H1 (cell line): ENCODE results near the gene SASH3. TPM values are rescaled to one million over a fixed set of nuclear protein-coding genes. Genes with fewer than 3 reads are reported as not detected.

ENCODE experiments used
- CHD7 ChIP-seq: fragments of 300-600 bp; sonication (generic); IDR thresholded peaks from 2 replicates; pipeline ENCODE4 v1.7.1; 2012; ENCODE audit warnings: low read length, moderate library complexity, mild to moderate bottlenecking, inconsistent platforms; ENCODE audit not compliant: insufficient replicate concordance
- E2F6 ChIP-seq: IDR thresholded peaks from 2 replicates; pipeline ENCODE4 v1.6.1; 2012; ENCODE audit warnings: inconsistent platforms
- EP300 ChIP-seq, 2 experiments: IDR thresholded peaks; 1 replicate in 1 of 2; 2 replicates in 1 of 2; pipeline ENCODE4 v1.6.1; 2011 to 2012; ENCODE audit warnings: low read depth in 2 of 2, low read length in 2 of 2, mild to moderate bottlenecking in 2 of 2, borderline replicate concordance in 1 of 2, inconsistent platforms in 1 of 2, moderate library complexity in 1 of 2
- JUN ChIP-seq: IDR thresholded peaks from 2 replicates; pipeline ENCODE4 v1.6.1; 2011; ENCODE audit warnings: low read depth, mild to moderate bottlenecking, improper control_type of control experiment, low read length
- MAX ChIP-seq: IDR thresholded peaks from 2 replicates; pipeline ENCODE4 v1.6.1; 2012; ENCODE audit warnings: inconsistent platforms
- PHF8 ChIP-seq: fragments of 200-600 bp; sonication (generic); conservative IDR thresholded peaks from 2 replicates; pipeline ENCODE4 v1.7.1; 2012; ENCODE audit warnings: low read depth, mild to moderate bottlenecking, inconsistent platforms, low read length, moderate library complexity
- RNF2 ChIP-seq: fragments of 200-900, 300-1000 bp; sonication (generic); IDR thresholded peaks from 2 replicates; pipeline ENCODE4 v1.7.1; 2016; ENCODE audit warnings: borderline replicate concordance, low read depth, mild to moderate bottlenecking, antibody characterized with exemption, low read length; ENCODE audit not compliant: poor library complexity, severe bottlenecking; ENCODE audit errors: missing control alignments
- SIRT6 ChIP-seq: IDR thresholded peaks from one replicate; pipeline ENCODE4 v1.7.1; 2012; ENCODE audit warnings: low read length, inconsistent platforms
- YY1 ChIP-seq: IDR thresholded peaks from 2 replicates; pipeline ENCODE4 v1.6.1; 2011; ENCODE audit warnings: low read depth, mild to moderate bottlenecking, low read length
- polyA plus RNA-seq, 7 experiments: library from polyadenylated mRNA; depleted of rRNA in 3 of 7; stranded (reverse) in 5 of 7; unstranded in 2 of 7; fragments of >200 nt in 5 of 7; fragments of 200-250 nt in 2 of 7; gene quantifications; 1 replicate in 5 of 7; 2 replicates in 1 of 7; 4 replicates in 1 of 7; pipeline versions ENCODE4 v1.2.1 to v1.2.3, GENCODE V29; 2011 to 2013; ENCODE audit warnings: missing spikeins in 2 of 7, mixed read lengths in 2 of 7
- total RNA-seq: library from RNA; stranded (reverse); fragmentation: NEBNext Ultra II Directional; extraction: Animal tissue kit (Norgen Biotek cat#: 25700); gene quantifications from 2 replicates; pipeline ENCODE4 v1.2.1, GENCODE V29; 2021

The SASH3 gene
- total and polyA plus RNA-seq, 2 of the 8 experiments (the other 6 are each of a cell fraction or from before 2014, with no cell fraction given), result not detected

- TF ChIP-seq CHD7 (no peak), PHF8 (no peak), RNF2 (no peak), YY1 (no peak), SIRT6 (no peak), E2F6 (no peak), JUN (no peak), MAX (no peak), EP300 (IDR thresholded peaks at IDR 0.05; ENCODE audit: borderline replicate concordance in 1 of 2, low read depth in 2 of 2, low read length in 2 of 2) (no peak)
These were observed 19.6 kb upstream of the SASH3 start (continued) for GRCh38 chrX:129760155-129760554.
